Measurements from ENCODE around the gene USP48. TPM values are rescaled to one million over a fixed set of nuclear protein-coding genes. Genes with fewer than 3 reads are reported as not detected.

The USP48 gene
- total and polyA plus RNA-seq, 2 of the 13 experiments (the other 11 are each of a cell fraction or from before 2014, with no cell fraction given), result 30.4 to 30.7 TPM

DNA sequence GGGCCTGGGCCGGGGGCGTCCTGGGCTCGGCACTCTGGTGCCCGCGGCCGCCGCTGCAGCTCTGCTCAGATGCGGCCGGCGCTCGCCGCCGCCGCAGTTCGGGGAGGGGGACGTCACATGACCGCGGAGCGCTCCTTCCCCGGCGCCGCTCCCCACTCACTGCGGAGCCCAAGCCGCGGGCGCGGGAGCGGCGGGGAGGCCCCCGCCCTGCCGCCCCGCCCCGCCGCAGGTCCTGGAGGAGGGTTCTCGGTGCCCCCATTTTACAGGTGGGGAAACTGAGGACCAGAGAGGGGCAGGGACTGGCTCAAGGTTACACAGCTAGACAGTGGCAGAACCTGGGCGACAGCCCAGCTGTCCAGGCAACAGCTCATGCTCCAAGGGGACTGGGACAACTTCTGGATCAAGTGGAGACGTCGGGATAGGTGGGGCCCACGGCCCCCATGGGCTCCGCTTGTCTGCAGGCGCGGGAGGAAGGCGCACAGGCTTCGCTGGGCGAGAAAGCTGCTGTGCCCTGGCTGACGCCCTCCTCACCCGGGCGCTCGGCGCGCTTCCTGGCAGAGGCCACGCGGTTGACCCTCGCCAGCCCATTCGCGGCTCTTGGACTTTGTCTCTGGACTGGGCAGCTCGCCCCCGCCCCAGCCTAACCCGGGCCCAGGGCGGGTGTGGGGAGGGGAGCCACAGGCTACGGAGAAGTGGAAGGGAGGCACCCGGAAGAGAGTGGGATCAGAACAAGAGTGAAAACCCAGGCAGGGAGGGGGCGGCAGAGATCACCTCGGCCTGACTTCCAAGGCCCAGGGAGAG, 113.5 kb downstream of the USP48 start, which contains the start of gene RAP1GAP (continued):
- TF ChIP-seq, protein P1, sequence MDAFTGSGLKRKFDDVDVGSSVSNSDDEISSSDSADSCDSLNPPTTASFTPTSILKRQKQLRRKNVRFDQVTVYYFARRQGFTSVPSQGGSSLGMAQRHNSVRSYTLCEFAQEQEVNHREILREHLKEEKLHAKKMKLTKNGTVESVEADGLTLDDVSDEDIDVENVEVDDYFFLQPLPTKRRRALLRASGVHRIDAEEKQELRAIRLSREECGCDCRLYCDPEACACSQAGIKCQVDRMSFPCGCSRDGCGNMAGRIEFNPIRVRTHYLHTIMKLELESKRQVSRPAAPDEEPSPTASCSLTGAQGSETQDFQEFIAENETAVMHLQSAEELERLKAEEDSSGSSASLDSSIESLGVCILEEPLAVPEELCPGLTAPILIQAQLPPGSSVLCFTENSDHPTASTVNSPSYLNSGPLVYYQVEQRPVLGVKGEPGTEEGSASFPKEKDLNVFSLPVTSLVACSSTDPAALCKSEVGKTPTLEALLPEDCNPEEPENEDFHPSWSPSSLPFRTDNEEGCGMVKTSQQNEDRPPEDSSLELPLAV (CRISPR knock-in tag; conservative IDR thresholded peaks at IDR 0.05; ENCODE audit: low read depth), result no peak
- TF ChIP-seq ZSCAN25 (CRISPR knock-in tag; IDR thresholded peaks at IDR 0.05) (peak; percentile 82), ZNF33A (CRISPR knock-in tag; IDR thresholded peaks at IDR 0.05; ENCODE audit: borderline replicate concordance) (peak; percentile 83; the same call in 1 of the 2 replicates), TCF7 (IDR thresholded peaks at IDR 0.05; ENCODE audit: low read depth) (no peak), KAT7 (CRISPR knock-in tag; IDR thresholded peaks at IDR 0.05; ENCODE audit: borderline replicate concordance) (no peak), ZNF615 (CRISPR knock-in tag; IDR thresholded peaks at IDR 0.05; ENCODE audit: borderline replicate concordance) (no peak), GATAD1 (CRISPR knock-in tag; IDR thresholded peaks at IDR 0.05) (peak; percentile 71), REXO4 (CRISPR knock-in tag; IDR thresholded peaks at IDR 0.05; ENCODE audit: borderline replicate concordance) (no peak), XBP1 (CRISPR knock-in tag; IDR thresholded peaks at IDR 0.05) (no peak), BCL6 (CRISPR knock-in tag; IDR thresholded peaks at IDR 0.05) (peak; percentile 64; the same call in 1 of the 2 replicates), TBX2 (CRISPR knock-in tag; IDR thresholded peaks at IDR 0.05; ENCODE audit: borderline replicate concordance) (peak; percentile 92), ZBTB1 (CRISPR knock-in tag; IDR thresholded peaks at IDR 0.05; ENCODE audit: borderline replicate concordance) (0 out of 2 replicates have a peak, but pooled peaks have one; percentile 55), KLF13 (CRISPR knock-in tag; IDR thresholded peaks at IDR 0.05) (no peak), ZSCAN21 (CRISPR knock-in tag; IDR thresholded peaks at IDR 0.05; ENCODE audit: borderline replicate concordance) (peak; percentile 89; the same call in 1 of the 2 replicates), ESRRA (CRISPR knock-in tag; IDR thresholded peaks at IDR 0.05; ENCODE audit: low read depth) (peak; percentile 88), ATF1 (CRISPR knock-in tag; IDR thresholded peaks at IDR 0.05) (no peak), ZNF501 (CRISPR knock-in tag; IDR thresholded peaks at IDR 0.05) (peak; percentile 95), ZNF792 (CRISPR knock-in tag; IDR thresholded peaks at IDR 0.05) (peak; percentile 61), FIP1L1 (IDR thresholded peaks at IDR 0.05; ENCODE audit: borderline replicate concordance, insufficient read depth, low read depth, low read length) (no peak), ZNF44 (CRISPR knock-in tag; IDR thresholded peaks at IDR 0.05) (no peak), HNRNPL (IDR thresholded peaks at IDR 0.05; ENCODE audit: low read depth, low read length) (peak; percentile 99), FOSL1 (CRISPR knock-in tag; IDR thresholded peaks at IDR 0.05; ENCODE audit: borderline replicate concordance) (no peak), ZNF557 (CRISPR knock-in tag; IDR thresholded peaks at IDR 0.05) (no peak), ZNF317 (CRISPR knock-in tag; IDR thresholded peaks at IDR 0.05) (peak; percentile 78), ZNF337 (CRISPR knock-in tag; IDR thresholded peaks at IDR 0.05; ENCODE audit: borderline replicate concordance, low read depth) (peak; percentile 71; the same call in 1 of the 2 replicates), STAG1 (CRISPR knock-in tag; IDR thresholded peaks at IDR 0.05) (peak; percentile 35), ZNF850 (CRISPR knock-in tag; conservative IDR thresholded peaks at IDR 0.05) (peak; percentile 44; the same call in 1 of the 2 replicates)
- TF ChIP-seq, protein P2, sequence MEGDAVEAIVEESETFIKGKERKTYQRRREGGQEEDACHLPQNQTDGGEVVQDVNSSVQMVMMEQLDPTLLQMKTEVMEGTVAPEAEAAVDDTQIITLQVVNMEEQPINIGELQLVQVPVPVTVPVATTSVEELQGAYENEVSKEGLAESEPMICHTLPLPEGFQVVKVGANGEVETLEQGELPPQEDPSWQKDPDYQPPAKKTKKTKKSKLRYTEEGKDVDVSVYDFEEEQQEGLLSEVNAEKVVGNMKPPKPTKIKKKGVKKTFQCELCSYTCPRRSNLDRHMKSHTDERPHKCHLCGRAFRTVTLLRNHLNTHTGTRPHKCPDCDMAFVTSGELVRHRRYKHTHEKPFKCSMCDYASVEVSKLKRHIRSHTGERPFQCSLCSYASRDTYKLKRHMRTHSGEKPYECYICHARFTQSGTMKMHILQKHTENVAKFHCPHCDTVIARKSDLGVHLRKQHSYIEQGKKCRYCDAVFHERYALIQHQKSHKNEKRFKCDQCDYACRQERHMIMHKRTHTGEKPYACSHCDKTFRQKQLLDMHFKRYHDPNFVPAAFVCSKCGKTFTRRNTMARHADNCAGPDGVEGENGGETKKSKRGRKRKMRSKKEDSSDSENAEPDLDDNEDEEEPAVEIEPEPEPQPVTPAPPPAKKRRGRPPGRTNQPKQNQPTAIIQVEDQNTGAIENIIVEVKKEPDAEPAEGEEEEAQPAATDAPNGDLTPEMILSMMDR (CRISPR knock-in tag; IDR thresholded peaks at IDR 0.05), result peak; percentile 79
